Heart right ventricle (tissue), 16 donors: Measurements from ENCODE around the gene CNOT3. TPM values are rescaled to one million over a fixed set of nuclear protein-coding genes. Genes with fewer than 3 reads are reported as not detected.
A peak's percentile ranks its signal among the peaks of the same experiment; 100 is the strongest.

Experiments
- ATAC-seq, 8 donors: fragments of 200-7000 bp; cut with Tn5 transposase; one replicate each; pipeline ENCODE4 v1.9.1; 2020; ENCODE audit warnings: mild to moderate bottlenecking in 8 of 8, moderate library complexity in 8 of 8, moderate number of reproducible peaks in 1 of 8
- DNase-seq, 2 donors: peaks; one replicate each; pipeline ENCODE4 v3.0.0-alpha.2; 2020
- H3K27ac ChIP-seq, 10 donors: fragments of 200-600 bp; sonication (generic) in 2 of 10; one replicate each; pipeline versions ENCODE4 v1.5.0 to v1.8.0; 2020 to 2022; ENCODE audit warnings: mild to moderate bottlenecking in 3 of 10
- H3K27me3 ChIP-seq, 7 donors: fragments of 200-600 bp; one replicate each; pipeline ENCODE4 v1.8.0; 2021 to 2022; ENCODE audit warnings: mild to moderate bottlenecking in 2 of 7
- H3K36me3 ChIP-seq, 9 donors: fragments of 200-600 bp; sonication (generic) in 1 of 9; one replicate each; pipeline versions ENCODE4 v1.5.0 to v1.8.0; 2020 to 2022; ENCODE audit warnings: mild to moderate bottlenecking in 2 of 9
- H3K4me1 ChIP-seq, 9 donors: fragments of 200-600 bp; sonication (generic) in 1 of 9; one replicate each; pipeline versions ENCODE4 v1.5.0 to v1.8.0; 2020 to 2022; ENCODE audit warnings: mild to moderate bottlenecking in 4 of 9
- H3K4me3 ChIP-seq, 10 donors: fragments of 200-600 bp; sonication (generic) in 2 of 10; one replicate each; pipeline versions ENCODE4 v1.5.0 to v1.8.0; 2020 to 2022; ENCODE audit warnings: mild to moderate bottlenecking in 7 of 10, moderate library complexity in 2 of 10
- H3K9me3 ChIP-seq, 11 donors: fragments of 200-600 bp in 10 of 11; sonication (generic) in 2 of 11; one replicate each; pipeline versions ENCODE4 v1.5.0 to v1.8.0; 2013 to 2022; ENCODE audit warnings: mild to moderate bottlenecking in 2 of 11, control low read depth in 1 of 11, moderate library complexity in 1 of 11
- CTCF ChIP-seq, 9 donors: fragments of 200-600 bp; sonication (generic) in 2 of 9; IDR thresholded peaks; one replicate each; pipeline versions ENCODE4 v1.5.0 to v1.8.0; 2021 to 2022; ENCODE audit warnings: antibody characterized with exemption in 9 of 9, mild to moderate bottlenecking in 5 of 9, moderate library complexity in 1 of 9
- WGBS, 2 donors: extraction: QIAGEN DNeasy Blood & Tissue Kit; methylation state at CpG; one replicate each; pipeline ENCODE4 v1.1.7; 2013; ENCODE audit warnings: inconsistent platforms in 1 of 2; 5-methylcytosine and 5-hydroxymethylcytosine counted together
- intact Hi-C, 10 donors: fragments of 100-400 bp; cut with DNase I; formaldehyde crosslinking; loops; one replicate each; pipeline versions ENCODE4 v1.11.1 to v1.14.2; 2022
- polyA plus RNA-seq, 2 donors: library from polyadenylated mRNA; stranded (reverse); fragments of 200-250 nt; gene quantifications; one replicate each; pipeline ENCODE4 v1.2.3, GENCODE V29; 2013
- total RNA-seq, 10 donors: library from RNA; stranded (reverse); fragmentation: NEBNext Ultra II Directional in 3 of 10; extraction: Animal tissue kit (Norgen Biotek cat#: 25700) in 3 of 10; gene quantifications; one replicate each; pipeline versions ENCODE4 v1.2.1 to v1.2.4, GENCODE V29; 2021 to 2023
- donor health status: Arrhythmogenic right ventricular cardiomyopathy.
- donor health status: ischemic (EF 13 %, LVEDD 7.1; RV severe dilation, severe dysfunction).
- donor health status: healthy with polysubstance abuse.
- donor health status: DM: no; HTN: yes; CAD: no.
- donor health status: DM: no; HTN: no; CAD: no.
- donor health status: ischemic (EF 25% LVEDD 6.9; RV normal size, moderate dysfunction).
- donor health status: ischemic (EF 25% LVEDD 5.7; RV mildly dilated, moderate dysfunction).
- donor health status: healthy.
- donor health status: DM: yes; HTN: yes; CAD: no.
- donor health status: Ischemic cardiomyopathy.
- donor health status: ischemic (EF 35%, LVEDD 5.7; RV mildly dilated, moderate dysfunction).
- donor health status: nonischemic (EF 11% LVEDD 7.7; RV severe dilation, severe dysfunction).
- donor health status: DM: yes; HTN: yes; CAD: no.
- donor health status: PGD.
- donor health status: ischemic (EF 29% LVEDD 5.4; RV normal size, mild dysfunction).
- donor health status: nonischemic (EF 23%, LVEDD 6.1; RV moderate dilation, normal function).

CNOT3 gene
- total and polyA plus RNA-seq, 12 donors, result 14.5 to 27.8 (median 20.9) TPM

- intact Hi-C loops, result loop anchor here in 3 of 10 donors (1.0 to 10.0 kb wide), 4 partner anchors 12 to 250 kb away; partner anchors contain the start of genes CNOT3 (in 2 of the 3), NDUFA3 (in 2 of the 3) and MYADM (in 1 of the 3)
- 15 to 21% methylated on average over 28 of the region's 28 CpGs for WGBS, 2 donors
- TF ChIP-seq CTCF (IDR thresholded peaks at IDR 0.05), result no peak
Measured at GRCh38 chr19:54114340-54115108, 23.0 kb upstream of the CNOT3 start.

GRCh38 chr19:54115109-54116063 is 22.2 kb upstream of the CNOT3 start, which contains the start of the genes PRPF31 and TFPT:
TSS of gene PRPF31 (plus strand) at chr19:54115754. CDS start at chr19:54118279, 2,525 bp downstream.
TSS of gene TFPT (minus strand) at chr19:54115657. CDS start at chr19:54115269, 388 bp downstream.
- peak within 1 kb of the TSS; percentile 83 to 96 (median 92) for H3K27ac ChIP-seq
- H3K4me3 ChIP-seq, result peak within 1 kb of the TSS; percentile 62 to 95 (median 74)
- no peak for TF ChIP-seq CTCF (IDR thresholded peaks at IDR 0.05)
- no peaks in the 10 kb centered on the region for H3K27me3 ChIP-seq
- DNase-seq (peak; percentile 92 to 98), ATAC-seq (peak; percentile 93 to 97 (median 96))
- H3K9me3 ChIP-seq, result no peaks in the 10 kb centered on the region
- peaks cover 10 to 30% (median 26%) of the 10 kb centered on the region in 9 donors for H3K4me1 ChIP-seq
- intact Hi-C loops, result loop anchor here in 3 of 10 donors (1.0 to 10.0 kb wide), 4 partner anchors 13 to 251 kb away; partner anchors contain the start of genes CNOT3 (in 2 of the 3), NDUFA3 (in 2 of the 3) and MYADM (in 1 of the 3)
- 0% methylated on average over 60 of the region's 60 CpGs for WGBS, 2 donors
- peaks cover 0 to 48% (median 32%) of the 10 kb centered on the region in 9 donors for H3K36me3 ChIP-seq

More at GRCh38 chr19:54114340-54115108, 23.0 kb upstream of the CNOT3 start:
- Histone ChIP-seq H3K27me3 (no peaks in the 10 kb centered on the region), H3K27ac (peak overlapping the region in 9 of 10 donors; percentile 83 to 96 (median 93)), H3K4me1 (peaks cover 10 to 30% (median 26%) of the 10 kb centered on the region in 9 donors), H3K36me3 (peaks cover 0 to 48% (median 24%) of the 10 kb centered on the region in 9 donors), H3K4me3 (peak overlapping the region; percentile 62 to 95 (median 74)), H3K9me3 (no peaks in the 10 kb centered on the region)
- DNase-seq (peak; percentile 34 to 54), ATAC-seq (peak; percentile 25 to 64 (median 50))

GRCh38 chr19:54121259-54121658 is 16.3 kb upstream of the CNOT3 start:
- no peak for ATAC-seq
- WGBS, 2 donors, result 96% methylated on average over 10 of the region's 10 CpGs
- Histone ChIP-seq H3K36me3 (peaks cover 4 to 84% (median 69%) of the 10 kb centered on the region in 9 donors), H3K27me3 (no peaks in the 10 kb centered on the region), H3K4me3 (no peak overlapping the region), H3K4me1 (peaks cover 6 to 11% (median 8%) of the 10 kb centered on the region in 9 donors), H3K9me3 (no peaks in the 10 kb centered on the region), H3K27ac (no peak overlapping the region)
- intact Hi-C loops, result no loop called here
- no peak for DNase-seq
- TF ChIP-seq CTCF (IDR thresholded peaks at IDR 0.05), result no peak
